Trophoblast cell (in vitro differentiated cells and primary cell): ENCODE data around the gene ADORA1.

Source experiments
- DNase-seq, 2 donors: peaks; one replicate each; pipeline ENCODE4 v3.0.0-alpha.2; 2016
- H2AFZ ChIP-seq: 2 replicates; pipeline ENCODE4 v1.6.1; 2013; ENCODE audit warnings: low read length, moderate library complexity, mild to moderate bottlenecking; ENCODE audit not compliant: insufficient read depth, poor library complexity
- H2AK5ac ChIP-seq: 2 replicates; pipeline ENCODE4 v1.6.1; 2013; ENCODE audit warnings: mild to moderate bottlenecking, low read length
- H2BK120ac ChIP-seq: 2 replicates; pipeline ENCODE4 v1.6.1; 2013; ENCODE audit warnings: low read length, mild to moderate bottlenecking, moderate library complexity; ENCODE audit not compliant: insufficient read depth, poor library complexity
- H2BK12ac ChIP-seq: 2 replicates; pipeline ENCODE4 v1.6.1; 2013; ENCODE audit warnings: mild to moderate bottlenecking, low read length, moderate library complexity
- H2BK5ac ChIP-seq: 2 replicates; pipeline ENCODE4 v1.6.1; 2013; ENCODE audit warnings: low read length, low read depth, moderate library complexity, mild to moderate bottlenecking; ENCODE audit not compliant: poor library complexity
- H3K14ac ChIP-seq: 2 replicates; pipeline ENCODE4 v1.6.1; 2013; ENCODE audit warnings: mild to moderate bottlenecking, low read length
- H3K18ac ChIP-seq: 2 replicates; pipeline ENCODE4 v1.6.1; 2013; ENCODE audit warnings: mild to moderate bottlenecking, low read length
- H3K23ac ChIP-seq: 2 replicates; pipeline ENCODE4 v1.6.1; 2013; ENCODE audit warnings: low read length
- H3K27ac ChIP-seq: 2 replicates; pipeline ENCODE4 v1.5.1; 2013; ENCODE audit warnings: low read depth, mild to moderate bottlenecking, inconsistent platforms, low read length, moderate library complexity
- H3K27me3 ChIP-seq: 2 replicates; pipeline ENCODE4 v1.6.1; 2013; ENCODE audit warnings: inconsistent platforms, mild to moderate bottlenecking, low read length, moderate library complexity; ENCODE audit not compliant: insufficient read depth
- H3K36me3 ChIP-seq, 2 experiments: 1 replicate in 1 of 2; 2 replicates in 1 of 2; pipeline ENCODE4 v1.6.1; 2013; ENCODE audit warnings: low read length in 2 of 2, mild to moderate bottlenecking in 2 of 2, moderate library complexity in 1 of 2; ENCODE audit not compliant: insufficient read depth in 2 of 2, control insufficient read depth in 1 of 2
- H3K4ac ChIP-seq: 2 replicates; pipeline ENCODE4 v1.6.1; 2013; ENCODE audit warnings: low read depth, mild to moderate bottlenecking, low read length, moderate library complexity
- H3K4me1 ChIP-seq, 2 experiments: 1 replicate in 1 of 2; 2 replicates in 1 of 2; pipeline ENCODE4 v1.6.1; 2013; ENCODE audit warnings: low read length in 2 of 2, mild to moderate bottlenecking in 2 of 2, moderate library complexity in 1 of 2; ENCODE audit not compliant: insufficient read depth in 2 of 2, control insufficient read depth in 1 of 2
- H3K4me2 ChIP-seq: 2 replicates; pipeline ENCODE4 v1.6.1; 2013; ENCODE audit warnings: inconsistent platforms, mild to moderate bottlenecking, low read length, moderate library complexity
- H3K4me3 ChIP-seq: 2 replicates; pipeline ENCODE4 v1.5.1; 2013; ENCODE audit warnings: mild to moderate bottlenecking, low read depth, low read length, inconsistent platforms
- H3K79me1 ChIP-seq: one replicate; pipeline ENCODE4 v1.6.1; 2013; ENCODE audit warnings: low read length
- H3K79me2 ChIP-seq: 2 replicates; pipeline ENCODE4 v1.6.1; 2013; ENCODE audit warnings: low read length, mild to moderate bottlenecking; ENCODE audit not compliant: control insufficient read depth, insufficient read depth, poor library complexity
- H3K9ac ChIP-seq: 2 replicates; pipeline ENCODE4 v1.6.1; 2013; ENCODE audit warnings: mild to moderate bottlenecking, low read length
- H3K9me3 ChIP-seq: 2 replicates; pipeline ENCODE4 v1.6.1; 2013; ENCODE audit warnings: low read depth, mild to moderate bottlenecking, control low read depth, inconsistent platforms, low read length; ENCODE audit not compliant: insufficient read depth
- H4K12ac ChIP-seq: 2 replicates; pipeline ENCODE4 v1.6.1; 2013; ENCODE audit warnings: low read depth, mild to moderate bottlenecking, low read length, moderate library complexity
- H4K8ac ChIP-seq: 2 replicates; pipeline ENCODE4 v1.6.1; 2013; ENCODE audit warnings: low read depth, mild to moderate bottlenecking, low read length, moderate library complexity
- H4K91ac ChIP-seq: one replicate; pipeline ENCODE4 v1.6.1; 2013; ENCODE audit warnings: low read depth, mild to moderate bottlenecking, low read length, moderate library complexity
- WGBS: extraction: QIAGEN DNeasy Blood & Tissue Kit; methylation state at CpG from one replicate; pipeline ENCODE4 v1.1.7; 2013; ENCODE audit warnings: missing lambda C conversion rate; ENCODE audit not compliant: insufficient read length, insufficient coverage; ENCODE audit errors: extremely low coverage; 5-methylcytosine and 5-hydroxymethylcytosine counted together

ADORA1 gene

DNA sequence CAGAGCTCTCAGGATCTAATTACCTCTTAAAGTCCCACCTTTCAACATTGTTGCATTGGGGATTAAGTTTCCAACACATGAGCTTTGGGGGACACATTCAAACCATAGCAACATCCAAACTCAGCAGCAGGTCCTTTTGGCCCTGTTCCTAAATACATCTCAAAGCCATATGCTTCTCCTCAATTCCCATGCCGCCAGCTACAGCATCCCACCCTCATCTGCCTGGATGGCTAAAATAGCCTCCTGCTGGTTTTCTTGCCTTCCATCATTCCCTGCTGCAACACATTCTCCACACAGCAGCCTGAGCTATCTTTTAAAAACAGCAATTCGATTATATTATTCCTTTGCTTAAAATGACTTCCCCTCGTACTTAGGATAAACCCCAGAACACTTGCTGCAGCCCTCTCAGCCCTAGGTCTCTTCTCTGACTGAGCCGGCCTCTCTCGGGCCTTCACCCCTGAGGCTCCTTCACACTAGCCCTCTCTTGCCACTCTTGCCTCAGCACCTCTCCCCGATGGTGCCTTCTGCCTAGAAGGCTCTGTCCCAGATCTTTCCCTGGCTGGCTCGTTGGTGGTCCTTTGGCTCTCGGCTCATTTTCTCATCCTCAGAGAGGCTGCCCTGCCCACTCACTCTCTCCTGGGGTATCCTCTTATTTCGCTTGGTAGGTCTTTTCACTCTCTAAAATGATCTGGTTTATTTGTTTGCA is 31.6 kb downstream of the ADORA1 start:
- no peaks in the 10 kb centered on the region for H3K36me3 ChIP-seq
- H3K27me3 ChIP-seq, result no peaks in the 10 kb centered on the region
- peaks cover 2% of the 10 kb centered on the region for H3K9me3 ChIP-seq
- H3K4ac ChIP-seq, result no peak overlapping the region
- no peak overlapping the region for H2BK12ac ChIP-seq
- DNase-seq, result no peak
- no peak overlapping the region for H2BK120ac ChIP-seq
- H3K4me3 ChIP-seq, result no peak overlapping the region
- no peak overlapping the region for H3K18ac ChIP-seq
- H3K79me1 ChIP-seq, result peaks cover 2% of the 10 kb centered on the region
- no peak overlapping the region for H2AK5ac ChIP-seq
- no peak overlapping the region for H3K9ac ChIP-seq
- no peak overlapping the region for H2BK5ac ChIP-seq
- no peak overlapping the region for H3K27ac ChIP-seq
- peaks cover 14 to 15% of the 10 kb centered on the region in 2 experiments for H3K4me1 ChIP-seq
- no peak overlapping the region for H3K14ac ChIP-seq
- H2AFZ ChIP-seq, result no peak overlapping the region
- H3K79me2 ChIP-seq, result no peaks in the 10 kb centered on the region
- no peak overlapping the region for H3K4me2 ChIP-seq
- H3K23ac ChIP-seq, result no peak overlapping the region
- no CpG with 5 or more reads among the region's 9 CpGs for WGBS
- H4K91ac ChIP-seq, result no peak overlapping the region
- H4K12ac ChIP-seq, result no peak overlapping the region
- no peak overlapping the region for H4K8ac ChIP-seq

DNA sequence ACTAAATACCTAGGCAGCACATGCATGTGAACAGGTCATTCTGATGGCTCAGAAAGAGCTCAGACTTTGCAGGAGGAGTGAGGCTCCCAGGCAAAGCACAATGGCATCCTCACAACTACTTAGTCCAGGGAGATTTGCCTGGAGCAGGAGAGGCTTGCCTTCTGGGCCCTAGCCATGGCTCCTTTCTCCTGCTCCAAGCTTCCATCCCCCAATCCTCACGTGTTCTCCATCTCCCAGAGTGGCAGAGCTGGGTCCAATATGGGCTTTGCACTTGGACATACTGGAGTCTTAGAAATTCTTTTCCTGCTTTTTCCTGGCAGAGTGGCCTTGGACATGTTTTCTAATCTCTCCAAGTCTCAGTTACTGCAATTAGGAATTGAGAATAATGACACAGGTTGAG is 32.3 kb downstream of the ADORA1 start:
- no peak overlapping the region for H3K18ac ChIP-seq
- H3K79me2 ChIP-seq, result no peaks in the 10 kb centered on the region
- no peaks in the 10 kb centered on the region for H3K27me3 ChIP-seq
- no peak overlapping the region for H2AK5ac ChIP-seq
- H3K14ac ChIP-seq, result no peak overlapping the region
- no peak overlapping the region for H3K4me3 ChIP-seq
- H3K79me1 ChIP-seq, result no peaks in the 10 kb centered on the region
- H3K27ac ChIP-seq, result no peak overlapping the region
- no peak overlapping the region for H2AFZ ChIP-seq
- H2BK5ac ChIP-seq, result no peak overlapping the region
- peaks cover 2% of the 10 kb centered on the region for H3K9me3 ChIP-seq
- H3K4me1 ChIP-seq, result peaks cover 7 to 8% of the 10 kb centered on the region in 2 experiments
- DNase-seq, result no peak
- H2BK120ac ChIP-seq, result no peak overlapping the region
- H4K8ac ChIP-seq, result no peak overlapping the region
- no peak overlapping the region for H4K91ac ChIP-seq
- no peak overlapping the region for H2BK12ac ChIP-seq
- no peak overlapping the region for H3K9ac ChIP-seq
- H3K23ac ChIP-seq, result no peak overlapping the region
- H3K4me2 ChIP-seq, result no peak overlapping the region
- no CpG with 5 or more reads among the region's 1 CpG for WGBS
- H4K12ac ChIP-seq, result no peak overlapping the region
- no peaks in the 10 kb centered on the region for H3K36me3 ChIP-seq
- no peak overlapping the region for H3K4ac ChIP-seq

DNA sequence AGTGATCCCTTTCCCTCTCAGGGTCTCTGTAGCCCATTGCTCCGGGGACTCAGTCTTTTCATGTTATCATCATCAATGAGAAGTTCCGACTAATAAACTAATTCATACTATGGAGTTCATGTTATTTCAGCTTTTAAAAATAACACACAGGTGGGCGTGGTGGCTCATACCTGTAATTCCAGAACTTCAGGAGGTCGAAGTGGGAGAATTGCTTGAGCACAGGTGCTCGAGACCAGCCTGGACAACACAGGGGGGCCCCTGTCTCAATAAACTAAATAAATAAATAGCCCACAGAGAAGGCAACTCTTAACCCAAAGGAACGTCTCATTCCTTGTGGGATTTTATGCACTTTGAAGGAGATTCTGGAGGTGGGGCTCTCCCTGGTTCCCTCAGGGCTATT is 33.6 kb downstream of the ADORA1 start:
- H3K4me1 ChIP-seq, result peaks cover 0 to 2% of the 10 kb centered on the region in 2 experiments
- H2BK12ac ChIP-seq, result no peak overlapping the region
- H2AFZ ChIP-seq, result no peak overlapping the region
- no peak overlapping the region for H3K4me2 ChIP-seq
- no peak overlapping the region for H3K4me3 ChIP-seq
- H3K14ac ChIP-seq, result no peak overlapping the region
- no peak for DNase-seq
- no peak overlapping the region for H3K23ac ChIP-seq
- no CpG with 5 or more reads among the region's 6 CpGs for WGBS
- no peak overlapping the region for H4K8ac ChIP-seq
- no peaks in the 10 kb centered on the region for H3K36me3 ChIP-seq
- H3K27me3 ChIP-seq, result no peaks in the 10 kb centered on the region
- H3K27ac ChIP-seq, result no peak overlapping the region
- H3K9me3 ChIP-seq, result peaks cover 2% of the 10 kb centered on the region
- no peak overlapping the region for H4K91ac ChIP-seq
- no peaks in the 10 kb centered on the region for H3K79me1 ChIP-seq
- H3K18ac ChIP-seq, result no peak overlapping the region
- no peak overlapping the region for H2BK120ac ChIP-seq
- no peak overlapping the region for H2AK5ac ChIP-seq
- H3K9ac ChIP-seq, result no peak overlapping the region
- H4K12ac ChIP-seq, result no peak overlapping the region
- no peaks in the 10 kb centered on the region for H3K79me2 ChIP-seq
- H2BK5ac ChIP-seq, result no peak overlapping the region
- no peak overlapping the region for H3K4ac ChIP-seq

DNA sequence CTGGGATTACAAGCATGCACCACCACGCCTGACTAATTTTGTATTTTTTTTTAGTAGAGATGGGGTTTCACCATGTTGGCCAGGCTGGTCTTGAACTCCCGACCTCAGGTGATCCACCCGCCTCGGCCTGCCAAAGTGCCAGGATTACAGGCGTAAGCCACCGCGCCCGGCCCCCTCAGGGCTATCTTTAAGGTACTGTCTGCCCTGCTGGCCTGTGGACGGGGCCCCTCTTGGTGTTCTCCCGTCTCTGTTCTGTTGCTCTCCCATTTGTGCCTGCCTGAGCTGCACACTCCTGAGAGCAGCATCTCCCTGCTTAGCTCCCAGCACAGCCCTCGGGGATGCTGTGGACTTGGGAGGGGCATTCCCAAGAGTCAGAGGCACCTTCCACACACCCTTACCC is 34.2 kb downstream of the ADORA1 start:
- Histone ChIP-seq H3K4me1 (no peaks in the 10 kb centered on the region), H3K4me3 (no peak overlapping the region), H3K4ac (no peak overlapping the region), H3K9ac (no peak overlapping the region), H3K36me3 (no peaks in the 10 kb centered on the region), H3K27ac (no peak overlapping the region), H4K91ac (no peak overlapping the region), H4K8ac (no peak overlapping the region), H2BK120ac (no peak overlapping the region), H3K9me3 (peaks cover 2% of the 10 kb centered on the region), H3K79me1 (no peaks in the 10 kb centered on the region), H3K4me2 (no peak overlapping the region), H2AFZ (no peak overlapping the region), H2BK5ac (no peak overlapping the region), H3K23ac (no peak overlapping the region), H3K27me3 (no peaks in the 10 kb centered on the region), H3K14ac (no peak overlapping the region), H4K12ac (no peak overlapping the region), H3K18ac (no peak overlapping the region), H3K79me2 (no peaks in the 10 kb centered on the region), H2AK5ac (no peak overlapping the region), H2BK12ac (no peak overlapping the region)
- DNase-seq, result no peak
- no CpG with 5 or more reads among the region's 11 CpGs for WGBS
